Lower leg skin (tissue), 4 donors: ENCODE measurements around the gene EIPR1. TPM values are rescaled to one million over a fixed set of nuclear protein-coding genes. Genes with fewer than 3 reads are reported as not detected.

Experiments
- DNase-seq, 2 donors: peaks; one replicate each; pipeline ENCODE4 v3.0.0-alpha.2; 2019; ENCODE audit warnings: low spot score in 2 of 2
- H3K4me3 ChIP-seq: fragments of 200-600 bp; sonication (generic); 2 replicates; pipeline ENCODE4 v1.5.1; 2017; ENCODE audit warnings: mild to moderate bottlenecking, low read depth; ENCODE audit not compliant: poor library complexity, severe bottlenecking
- POLR2A ChIP-seq, 2 donors: fragments of 450-650 bp; IDR thresholded peaks; one replicate each; pipeline ENCODE4 v1.6.1; 2016 to 2017; ENCODE audit warnings: antibody characterized with exemption in 2 of 2, mild to moderate bottlenecking in 1 of 2, moderate library complexity in 1 of 2
- WGBS, 2 donors: methylation state at CpG; one replicate each; pipeline ENCODE4 v1.1.5; 2018; 5-methylcytosine and 5-hydroxymethylcytosine counted together
- intact Hi-C: fragments of 100-400 bp; cut with DNase I; formaldehyde crosslinking; loops from one replicate; pipeline ENCODE4 v1.15.0; 2023; ENCODE audit warnings: low total_unique reads
- total RNA-seq, 4 donors: library from RNA; depleted of rRNA; stranded (reverse); fragments of >200 nt; gene quantifications; one replicate each; pipeline ENCODE4 v1.1.0, GENCODE V29; 2016
- TF ChIP-seq, protein P1 (sequence below), 3 donors: fragments of 450-650 bp; IDR thresholded peaks; one replicate each; pipeline ENCODE4 v1.5.1; 2016; ENCODE audit warnings: antibody characterized with exemption in 3 of 3, mild to moderate bottlenecking in 3 of 3, moderate library complexity in 2 of 3

The EIPR1 gene
- total RNA-seq, 4 donors from 2014 or later = 11.8 to 44.7 (median 26.9) TPM

DNA sequence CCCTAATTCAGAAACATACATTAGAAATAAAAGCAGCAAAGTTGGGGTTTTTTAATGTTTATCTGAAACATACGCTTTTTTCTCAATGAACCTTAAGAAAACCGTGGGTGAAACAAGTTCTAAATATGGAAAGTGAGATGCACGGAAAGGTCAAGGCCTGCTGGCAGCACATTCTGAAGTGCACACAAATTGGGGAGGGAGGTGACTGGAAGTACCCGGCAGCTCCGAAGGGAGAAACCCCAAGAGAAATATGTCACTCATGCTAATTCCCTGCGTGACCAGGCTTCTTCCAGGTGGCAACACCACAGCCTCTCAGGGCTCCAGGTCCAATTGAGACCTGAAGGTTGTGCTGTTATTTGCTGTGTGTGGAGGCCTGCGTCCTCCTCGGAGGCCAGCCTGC is 45.5 kb downstream of the EIPR1 start:
- WGBS, 2 donors = 90 to 92% methylated on average over 8 of the region's 8 CpGs
- intact Hi-C loops = no loop called here
- TF ChIP-seq, protein P1, sequence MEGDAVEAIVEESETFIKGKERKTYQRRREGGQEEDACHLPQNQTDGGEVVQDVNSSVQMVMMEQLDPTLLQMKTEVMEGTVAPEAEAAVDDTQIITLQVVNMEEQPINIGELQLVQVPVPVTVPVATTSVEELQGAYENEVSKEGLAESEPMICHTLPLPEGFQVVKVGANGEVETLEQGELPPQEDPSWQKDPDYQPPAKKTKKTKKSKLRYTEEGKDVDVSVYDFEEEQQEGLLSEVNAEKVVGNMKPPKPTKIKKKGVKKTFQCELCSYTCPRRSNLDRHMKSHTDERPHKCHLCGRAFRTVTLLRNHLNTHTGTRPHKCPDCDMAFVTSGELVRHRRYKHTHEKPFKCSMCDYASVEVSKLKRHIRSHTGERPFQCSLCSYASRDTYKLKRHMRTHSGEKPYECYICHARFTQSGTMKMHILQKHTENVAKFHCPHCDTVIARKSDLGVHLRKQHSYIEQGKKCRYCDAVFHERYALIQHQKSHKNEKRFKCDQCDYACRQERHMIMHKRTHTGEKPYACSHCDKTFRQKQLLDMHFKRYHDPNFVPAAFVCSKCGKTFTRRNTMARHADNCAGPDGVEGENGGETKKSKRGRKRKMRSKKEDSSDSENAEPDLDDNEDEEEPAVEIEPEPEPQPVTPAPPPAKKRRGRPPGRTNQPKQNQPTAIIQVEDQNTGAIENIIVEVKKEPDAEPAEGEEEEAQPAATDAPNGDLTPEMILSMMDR (IDR thresholded peaks at IDR 0.05) = no peak
- TF ChIP-seq POLR2A (IDR thresholded peaks at IDR 0.05) = no peak
- DNase-seq = no peak
- no peak overlapping the region for H3K4me3 ChIP-seq

GRCh38 chr2:3329491-3329890 is 48.1 kb downstream of the EIPR1 start:
- 88 to 96% methylated on average over 4 to 5 of the region's 5 CpGs for WGBS, 2 donors
- TF ChIP-seq POLR2A (IDR thresholded peaks at IDR 0.05) = no peak
- TF ChIP-seq, protein P1 (IDR thresholded peaks at IDR 0.05) = no peak
- intact Hi-C loops = no loop called here
- peak in 1 of 2 donors; percentile 74 for DNase-seq
- no peak overlapping the region for H3K4me3 ChIP-seq

GRCh38 chr2:3326871-3327270 is 50.7 kb downstream of the EIPR1 start:
- no peak for DNase-seq
- H3K4me3 ChIP-seq = no peak overlapping the region
- TF ChIP-seq POLR2A (IDR thresholded peaks at IDR 0.05) = no peak
- TF ChIP-seq, protein P1 (IDR thresholded peaks at IDR 0.05) = no peak
- 86 to 93% methylated on average over 15 of the region's 15 CpGs for WGBS, 2 donors
- intact Hi-C loops = no loop called here

GRCh38 chr2:3326182-3326537 is 51.5 kb downstream of the EIPR1 start:
- intact Hi-C loops = no loop called here
- 83 to 98% methylated on average over 7 of the region's 7 CpGs for WGBS, 2 donors
- TF ChIP-seq, protein P1 (IDR thresholded peaks at IDR 0.05) = no peak
- no peak for TF ChIP-seq POLR2A (IDR thresholded peaks at IDR 0.05)
- DNase-seq = no peak
- H3K4me3 ChIP-seq = no peak overlapping the region

GRCh38 chr2:3325458-3326181 is 52.0 kb downstream of the EIPR1 start:
- TF ChIP-seq, protein P1 (IDR thresholded peaks at IDR 0.05) = no peak
- TF ChIP-seq POLR2A (IDR thresholded peaks at IDR 0.05) = no peak
- WGBS, 2 donors = 81 to 92% methylated on average over 11 of the region's 11 CpGs
- no peak for DNase-seq
- H3K4me3 ChIP-seq = no peak overlapping the region
- intact Hi-C loops = no loop called here
